Measurements from ENCODE around the gene PHLPP2.

Gene PHLPP2

GRCh38 chr16:71707199-71707598, 17.3 kb downstream of the PHLPP2 start:
- in situ Hi-C loops (cut with MboI; ENCODE audit: low pct_unique_long_range_greater_than_20kb, low sequenced_read_pairs, unreplicated experiment) = no loop called here
- DNase-seq (ENCODE audit: low spot score) = no peak
- TF ChIP-seq CTCF (IDR thresholded peaks at IDR 0.05; ENCODE audit: extremely low read depth, insufficient read depth, missing control alignments) = no peak

- TF ChIP-seq CTCF (IDR thresholded peaks at IDR 0.05; ENCODE audit: extremely low read depth, insufficient read depth, missing control alignments) = no peak
- in situ Hi-C loops (cut with MboI; ENCODE audit: low pct_unique_long_range_greater_than_20kb, low sequenced_read_pairs, unreplicated experiment) = no loop called here
- DNase-seq (ENCODE audit: low spot score) = no peak
These were observed 18.5 kb downstream of the PHLPP2 start for GRCh38 chr16:71706046-71706445.

- no peak for TF ChIP-seq CTCF (IDR thresholded peaks at IDR 0.05; ENCODE audit: extremely low read depth, insufficient read depth, missing control alignments)
- no peak for DNase-seq (ENCODE audit: low spot score)
- in situ Hi-C loops (cut with MboI; ENCODE audit: low pct_unique_long_range_greater_than_20kb, low sequenced_read_pairs, unreplicated experiment) = no loop called here
These were observed 21.2 kb downstream of the PHLPP2 start for GRCh38 chr16:71703333-71703732.

- no peak for TF ChIP-seq CTCF (IDR thresholded peaks at IDR 0.05; ENCODE audit: extremely low read depth, insufficient read depth, missing control alignments)
- in situ Hi-C loops (cut with MboI; ENCODE audit: low pct_unique_long_range_greater_than_20kb, low sequenced_read_pairs, unreplicated experiment) = no loop called here
- DNase-seq (ENCODE audit: low spot score) = no peak
These were observed 23.7 kb downstream of the PHLPP2 start for GRCh38 chr16:71700831-71701230.

GRCh38 chr16:71698491-71698890, 26.0 kb downstream of the PHLPP2 start:
- TF ChIP-seq CTCF (IDR thresholded peaks at IDR 0.05; ENCODE audit: extremely low read depth, insufficient read depth, missing control alignments) = no peak
- DNase-seq (ENCODE audit: low spot score) = no peak
- in situ Hi-C loops (cut with MboI; ENCODE audit: low pct_unique_long_range_greater_than_20kb, low sequenced_read_pairs, unreplicated experiment) = no loop called here

- DNase-seq (ENCODE audit: low spot score) = peak; percentile 25
- in situ Hi-C loops (cut with MboI; ENCODE audit: low pct_unique_long_range_greater_than_20kb, low sequenced_read_pairs, unreplicated experiment) = no loop called here
- no peak for TF ChIP-seq CTCF (IDR thresholded peaks at IDR 0.05; ENCODE audit: extremely low read depth, insufficient read depth, missing control alignments)
These were observed 31.3 kb downstream of the PHLPP2 start for GRCh38 chr16:71693164-71693563.

- in situ Hi-C loops (cut with MboI; ENCODE audit: low pct_unique_long_range_greater_than_20kb, low sequenced_read_pairs, unreplicated experiment) = no loop called here
- no peak for DNase-seq (ENCODE audit: low spot score)
- TF ChIP-seq CTCF (IDR thresholded peaks at IDR 0.05; ENCODE audit: extremely low read depth, insufficient read depth, missing control alignments) = no peak
These were observed 34.6 kb downstream of the PHLPP2 start for GRCh38 chr16:71689901-71690300.

Measured in GM13977 (cell line).